Mesenchymal stem cell (in vitro differentiated cells and primary cell): ENCODE data around the gene CST3.
A peak's percentile ranks its signal among the peaks of the same experiment; 100 is the strongest.

Source experiments
- DNase-seq: peaks from one replicate; pipeline ENCODE4 v3.0.0-alpha.2; 2013
- H2AFZ ChIP-seq: one replicate; pipeline ENCODE4 v1.6.1; 2013; ENCODE audit warnings: low read depth, mild to moderate bottlenecking, control low read depth, inconsistent platforms, low read length, moderate library complexity
- H2AK5ac ChIP-seq: 2 replicates; pipeline ENCODE4 v1.6.1; 2013; ENCODE audit warnings: low read length, moderate library complexity, mild to moderate bottlenecking, inconsistent platforms; ENCODE audit not compliant: severe bottlenecking
- H2BK120ac ChIP-seq: one replicate; pipeline ENCODE4 v1.6.1; 2013; ENCODE audit warnings: low read depth, mild to moderate bottlenecking, inconsistent platforms, low read length, moderate library complexity
- H2BK12ac ChIP-seq, 2 experiments: one replicate each; pipeline ENCODE4 v1.6.1; 2013; ENCODE audit warnings: inconsistent platforms in 2 of 2, low read length in 2 of 2, mild to moderate bottlenecking in 2 of 2, moderate library complexity in 2 of 2, control low read depth in 1 of 2
- H2BK15ac ChIP-seq: one replicate; pipeline ENCODE4 v1.6.1; 2013; ENCODE audit warnings: mild to moderate bottlenecking, low read depth, inconsistent platforms; ENCODE audit not compliant: poor library complexity, severe bottlenecking
- H2BK5ac ChIP-seq: 2 replicates; pipeline ENCODE4 v1.6.1; 2013; ENCODE audit warnings: low read depth, mild to moderate bottlenecking, low read length, control low read depth, inconsistent platforms; ENCODE audit not compliant: poor library complexity, severe bottlenecking
- H3K14ac ChIP-seq, 2 experiments: one replicate each; pipeline ENCODE4 v1.6.1; 2013; ENCODE audit warnings: inconsistent platforms in 2 of 2, low read length in 2 of 2, control low read depth in 1 of 2, mild to moderate bottlenecking in 1 of 2, moderate library complexity in 1 of 2
- H3K18ac ChIP-seq, 2 experiments: one replicate each; pipeline ENCODE4 v1.6.1; 2013; ENCODE audit warnings: inconsistent platforms in 2 of 2, low read length in 2 of 2, control low read depth in 1 of 2, low read depth in 1 of 2, mild to moderate bottlenecking in 1 of 2
- H3K23ac ChIP-seq, 2 experiments: one replicate each; pipeline ENCODE4 v1.6.1; 2013; ENCODE audit warnings: inconsistent platforms in 2 of 2, low read length in 2 of 2, mild to moderate bottlenecking in 2 of 2, moderate library complexity in 2 of 2, control low read depth in 1 of 2
- H3K27ac ChIP-seq: 2 replicates; pipeline ENCODE4 v1.5.1; 2013; ENCODE audit warnings: mild to moderate bottlenecking, moderate library complexity, low read length, control low read depth, inconsistent platforms; ENCODE audit not compliant: poor library complexity, severe bottlenecking
- H3K27me3 ChIP-seq, 2 experiments: 2 replicates each; pipeline versions ENCODE4 v1.6.1 to v1.7.0; 2013; ENCODE audit warnings: low read length in 2 of 2, mild to moderate bottlenecking in 2 of 2, moderate library complexity in 2 of 2, control low read depth in 1 of 2, inconsistent platforms in 1 of 2; ENCODE audit not compliant: control insufficient read depth in 1 of 2, insufficient read depth in 1 of 2
- H3K36me3 ChIP-seq, 2 experiments: 2 replicates each; pipeline versions ENCODE4 v1.6.1 to v1.7.0; 2013; ENCODE audit warnings: low read length in 2 of 2, control low read depth in 1 of 2, inconsistent platforms in 1 of 2, low read depth in 1 of 2, mild to moderate bottlenecking in 1 of 2; ENCODE audit not compliant: insufficient read depth in 2 of 2, control insufficient read depth in 1 of 2
- H3K4ac ChIP-seq, 2 experiments: one replicate each; pipeline ENCODE4 v1.6.1; 2013; ENCODE audit warnings: inconsistent platforms in 2 of 2, low read length in 2 of 2, mild to moderate bottlenecking in 2 of 2, moderate library complexity in 2 of 2, control low read depth in 1 of 2, low read depth in 1 of 2
- H3K4me1 ChIP-seq: 2 replicates; pipeline ENCODE4 v1.6.1; 2013; ENCODE audit warnings: low read depth, low read length, control low read depth; ENCODE audit not compliant: control insufficient read depth, insufficient read depth
- H3K4me2 ChIP-seq: 2 replicates; pipeline ENCODE4 v1.6.1; 2013; ENCODE audit warnings: low read length, mild to moderate bottlenecking, inconsistent platforms; ENCODE audit not compliant: poor library complexity, severe bottlenecking
- H3K4me3 ChIP-seq, 2 experiments: 2 replicates each; pipeline versions ENCODE4 v1.5.1 to v1.7.0; 2013; ENCODE audit warnings: low read length in 2 of 2, mild to moderate bottlenecking in 2 of 2, control low read depth in 1 of 2, low read depth in 1 of 2; ENCODE audit not compliant: insufficient read depth in 1 of 2
- H3K79me1 ChIP-seq: replicated peaks from 2 replicates; pipeline ENCODE4 v1.6.1; 2013; ENCODE audit warnings: mild to moderate bottlenecking, control low read depth, low read length, inconsistent platforms; ENCODE audit not compliant: poor library complexity, severe bottlenecking
- H3K9ac ChIP-seq: 2 replicates; pipeline ENCODE4 v1.7.0; 2013; ENCODE audit warnings: mild to moderate bottlenecking, low read length, moderate library complexity
- H3K9me3 ChIP-seq: 2 replicates; pipeline ENCODE4 v1.7.0; 2013; ENCODE audit warnings: mild to moderate bottlenecking, low read length; ENCODE audit not compliant: control insufficient read depth
- H4K8ac ChIP-seq: one replicate; pipeline ENCODE4 v1.6.1; 2013; ENCODE audit warnings: inconsistent platforms, mild to moderate bottlenecking, low read length, moderate library complexity
- H4K91ac ChIP-seq: one replicate; pipeline ENCODE4 v1.6.1; 2013; ENCODE audit warnings: mild to moderate bottlenecking, low read length, inconsistent platforms
- WGBS: methylation state at CpG from one replicate; pipeline ENCODE4 v1.1.7; 2013; ENCODE audit warnings: mixed read lengths; 5-methylcytosine and 5-hydroxymethylcytosine counted together

Gene CST3

GRCh38 chr20:23602241-23602640, 35.5 kb downstream of the CST3 start:
- Histone ChIP-seq H3K36me3 (no peaks in the 10 kb centered on the region), H3K4me2 (no peak overlapping the region), H3K9me3 (no peaks in the 10 kb centered on the region), H4K8ac (no peak overlapping the region), H2AK5ac (no peak overlapping the region), H4K91ac (no peak overlapping the region), H3K27ac (no peak overlapping the region), H2BK12ac (no peak overlapping the region), H3K18ac (no peak overlapping the region), H3K14ac (peak overlapping the region in 1 of 2 experiments; percentile 35), H3K4ac (no peak overlapping the region), H3K4me3 (no peak overlapping the region), H2BK120ac (no peak overlapping the region), H2BK5ac (no peak overlapping the region), H2BK15ac (no peak overlapping the region), H3K27me3 (peaks cover 0 to 49% of the 10 kb centered on the region in 2 experiments), H2AFZ (no peak overlapping the region), H3K79me1 (no peaks in the 10 kb centered on the region), H3K23ac (no peak overlapping the region), H3K9ac (no peak overlapping the region), H3K4me1 (peaks cover 8% of the 10 kb centered on the region)
- WGBS, result 84% methylated on average over 2 of the region's 2 CpGs
- DNase-seq, result no peak

GRCh38 chr20:23601715-23602114, 36.0 kb downstream of the CST3 start:
- H3K23ac ChIP-seq, result no peak overlapping the region
- no peak overlapping the region for H2AK5ac ChIP-seq
- H4K91ac ChIP-seq, result no peak overlapping the region
- H3K36me3 ChIP-seq, result no peaks in the 10 kb centered on the region
- H2BK12ac ChIP-seq, result no peak overlapping the region
- H2BK5ac ChIP-seq, result no peak overlapping the region
- peak; percentile 19 for DNase-seq
- H4K8ac ChIP-seq, result no peak overlapping the region
- H2BK120ac ChIP-seq, result no peak overlapping the region
- 35% methylated on average over 4 of the region's 4 CpGs for whole genome bisulfite sequencing
- H3K79me1 ChIP-seq, result no peaks in the 10 kb centered on the region
- no peak overlapping the region for H3K4ac ChIP-seq
- H2BK15ac ChIP-seq, result no peak overlapping the region
- no peak overlapping the region for H3K4me2 ChIP-seq
- H3K14ac ChIP-seq, result no peak overlapping the region
- no peak overlapping the region for H3K27ac ChIP-seq
- H3K4me3 ChIP-seq, result no peak overlapping the region
- H3K27me3 ChIP-seq, result peaks cover 0 to 49% of the 10 kb centered on the region in 2 experiments
- H2AFZ ChIP-seq, result no peak overlapping the region
- H3K9me3 ChIP-seq, result no peaks in the 10 kb centered on the region
- H3K18ac ChIP-seq, result no peak overlapping the region
- no peak overlapping the region for H3K9ac ChIP-seq
- H3K4me1 ChIP-seq, result peaks cover 8% of the 10 kb centered on the region

DNA sequence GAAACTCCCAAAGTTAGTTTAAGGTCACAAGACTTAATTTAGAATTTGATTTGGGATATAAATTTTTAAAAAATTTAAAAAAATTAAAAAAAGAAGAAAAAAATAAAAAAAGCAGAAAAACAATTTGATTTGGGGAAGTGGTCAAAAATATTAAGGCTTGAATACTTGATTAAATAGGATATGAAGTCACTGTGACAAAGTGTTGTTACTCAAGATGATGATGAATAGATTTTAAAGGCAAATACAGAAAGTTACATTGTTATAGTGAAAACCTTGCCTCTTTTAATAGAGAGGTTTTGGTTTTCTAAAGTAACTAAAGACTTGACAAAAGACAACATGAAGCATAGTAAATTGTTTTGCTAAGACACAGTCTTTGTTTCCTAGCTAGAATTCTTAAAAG, 39.3 kb downstream of the CST3 start:
- peaks cover 3 to 26% of the 10 kb centered on the region in 2 experiments for H3K27me3 ChIP-seq

GRCh38 chr20:23596579-23597250, 41.0 kb downstream of the CST3 start:
- no CpG with 5 or more reads among the region's 2 CpGs for WGBS
- Histone ChIP-seq H2AFZ (no peak overlapping the region), H3K9me3 (no peaks in the 10 kb centered on the region), H2BK5ac (no peak overlapping the region), H4K8ac (no peak overlapping the region), H3K36me3 (no peaks in the 10 kb centered on the region), H2BK120ac (no peak overlapping the region), H3K4me1 (no peaks in the 10 kb centered on the region), H4K91ac (no peak overlapping the region), H2AK5ac (no peak overlapping the region), H3K9ac (no peak overlapping the region), H3K27me3 (peaks cover 3 to 10% of the 10 kb centered on the region in 2 experiments), H3K4ac (no peak overlapping the region), H3K79me1 (no peaks in the 10 kb centered on the region), H3K18ac (no peak overlapping the region), H3K14ac (no peak overlapping the region), H3K4me2 (no peak overlapping the region), H3K4me3 (no peak overlapping the region), H3K23ac (no peak overlapping the region), H3K27ac (no peak overlapping the region), H2BK12ac (no peak overlapping the region), H2BK15ac (no peak overlapping the region)
- no peak for DNase-seq

More for the DNA sequence above, 39.3 kb downstream of the CST3 start:
- Histone ChIP-seq H2BK5ac (no peak overlapping the region), H4K8ac (no peak overlapping the region), H3K79me1 (no peaks in the 10 kb centered on the region), H2BK12ac (no peak overlapping the region), H3K4me2 (no peak overlapping the region), H3K23ac (no peak overlapping the region), H3K27ac (no peak overlapping the region), H3K36me3 (no peaks in the 10 kb centered on the region), H3K4me1 (peaks cover 5% of the 10 kb centered on the region), H2AK5ac (no peak overlapping the region), H3K18ac (no peak overlapping the region), H3K14ac (no peak overlapping the region), H2BK120ac (no peak overlapping the region), H3K9me3 (no peaks in the 10 kb centered on the region), H3K4me3 (no peak overlapping the region), H2AFZ (no peak overlapping the region), H3K4ac (no peak overlapping the region), H3K9ac (no peak overlapping the region), H4K91ac (no peak overlapping the region), H2BK15ac (no peak overlapping the region)
- no peak for DNase-seq
